Measurements from ENCODE around the gene TBC1D32.

DNA sequence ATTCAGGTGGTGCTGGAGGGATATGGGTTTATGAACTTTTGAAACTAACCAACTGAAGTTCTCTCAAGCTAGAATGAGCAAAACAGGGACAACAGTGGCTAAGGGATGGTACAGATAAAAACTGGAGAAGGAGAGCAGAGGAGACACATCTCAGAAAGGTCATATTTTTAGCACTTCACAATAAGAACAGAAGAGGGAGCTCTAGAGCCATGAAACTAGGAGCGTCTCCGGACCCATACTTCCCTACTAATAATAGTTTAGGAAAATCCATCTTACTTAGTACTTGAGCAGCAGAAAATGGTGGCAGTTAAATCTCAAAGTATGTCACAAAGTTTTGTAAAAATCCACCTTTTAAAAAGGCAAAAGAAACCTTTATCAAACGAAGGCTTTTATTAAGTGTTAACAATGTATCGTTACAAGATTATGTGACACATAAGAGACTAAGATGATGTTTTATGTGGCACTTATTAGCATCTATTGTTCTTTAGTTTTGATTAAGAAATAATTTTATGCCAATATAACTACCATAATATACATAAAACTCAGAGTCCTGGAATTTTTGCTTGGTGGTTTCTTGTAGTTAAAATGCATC, 278.6 kb downstream of the TBC1D32 start:
- TF ChIP-seq EZH2 (IDR thresholded peaks at IDR 0.05; ENCODE audit: insufficient read depth, poor library complexity, severe bottlenecking), result no peak
- TF ChIP-seq EZH2phosphoT487 (IDR thresholded peaks at IDR 0.05; ENCODE audit: insufficient read depth, low read depth), result no peak

Measured in GM23248 (cell line).